Loucy (cell line): ENCODE results near the gene CMTM7.

Experiments used
- CTCF ChIP-seq: fragments of 200-600 bp; sonication (generic); conservative IDR thresholded peaks from 2 replicates; pipeline ENCODE4 v1.5.1; 2014; ENCODE audit warnings: mild to moderate bottlenecking, antibody characterized with exemption, low read length
- EZH2phosphoT487 ChIP-seq: fragments of 200-600 bp; IDR thresholded peaks from 2 replicates; pipeline ENCODE4 v1.6.1; 2018; ENCODE audit warnings: antibody characterized with exemption, mild to moderate bottlenecking, moderate library complexity, borderline replicate concordance

DNA sequence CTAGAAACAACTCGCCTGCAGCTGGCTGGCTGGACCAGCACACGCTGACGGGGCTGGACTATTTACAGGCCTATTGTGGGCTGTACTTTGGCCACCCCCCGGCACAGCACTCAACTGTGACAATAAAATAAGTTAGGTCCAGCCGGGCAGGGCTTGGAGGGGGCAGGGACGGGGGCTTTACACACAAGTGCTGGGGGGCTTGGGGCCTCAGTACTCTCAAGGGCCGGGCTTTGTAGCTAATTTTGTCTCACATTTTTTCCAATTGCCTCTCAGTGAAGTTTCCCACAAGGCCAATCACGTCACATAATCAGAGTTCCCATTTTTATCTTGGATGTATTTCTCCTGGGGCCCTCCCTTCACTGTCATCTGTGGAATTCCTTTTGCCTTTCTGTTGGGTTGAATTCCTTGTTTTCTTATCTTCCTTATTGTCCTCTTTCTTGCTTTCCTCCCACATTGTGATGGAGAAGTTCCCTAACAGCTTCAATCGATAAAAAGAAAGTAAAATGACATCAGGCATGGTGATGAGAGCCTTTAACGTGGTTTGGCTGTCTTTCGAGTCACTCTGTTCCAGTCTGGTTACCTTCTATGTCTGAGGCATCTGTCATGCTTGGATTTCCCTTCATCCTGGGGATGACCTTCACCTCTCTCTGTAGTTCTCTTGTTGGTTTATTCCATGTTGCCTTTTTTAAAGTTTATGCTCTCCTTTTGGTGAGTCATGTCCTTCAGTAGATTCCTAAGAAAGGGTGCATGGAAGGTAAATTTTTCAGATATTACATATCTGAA, 44.1 kb upstream of the CMTM7 start:
- no peak for TF ChIP-seq CTCF
- TF ChIP-seq EZH2phosphoT487: no peak
